ENCODE data around the gene LARP6.
"Not testable (repeated sequence)": the region's sequence is repeated elsewhere in the genome, so short reads cannot be mapped to it uniquely, and the experiment has no call there.

The LARP6 gene

DNA sequence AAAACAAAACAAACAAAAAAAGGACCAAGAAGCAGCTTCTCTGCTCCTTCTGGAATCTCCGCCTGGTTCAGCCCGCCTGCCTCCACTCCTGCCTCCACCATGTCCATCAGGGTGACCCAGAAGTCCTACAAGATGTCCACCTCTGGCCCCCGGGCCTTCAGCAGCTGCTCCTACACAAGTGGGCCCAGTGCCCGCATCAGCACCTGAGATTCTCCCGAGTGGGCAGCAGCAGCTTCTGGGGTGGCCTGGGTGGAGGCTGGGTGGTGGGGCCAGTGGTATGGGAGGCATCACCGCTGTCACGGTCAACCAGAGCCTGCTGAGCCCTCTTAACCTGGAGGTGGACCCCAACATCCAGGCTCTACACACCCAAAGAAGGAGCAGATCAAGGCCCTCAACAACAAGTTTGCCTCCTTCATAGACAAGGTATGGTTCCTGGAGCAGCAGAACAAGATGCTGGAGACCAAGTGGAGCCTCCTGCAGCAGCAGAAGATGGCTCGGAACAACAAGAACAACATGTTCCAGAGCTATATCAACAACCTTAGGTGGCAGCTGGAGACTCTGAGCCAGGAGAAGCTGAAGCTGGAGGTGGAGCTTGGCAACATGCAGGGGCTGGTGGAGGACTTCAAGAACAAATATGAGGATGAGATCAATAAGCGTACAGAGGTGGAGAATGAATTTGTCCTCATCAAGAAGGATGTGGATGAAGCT lies 4.8 kb upstream of the LARP6 start:
- DNase-seq, result not testable (repeated sequence)

DNA sequence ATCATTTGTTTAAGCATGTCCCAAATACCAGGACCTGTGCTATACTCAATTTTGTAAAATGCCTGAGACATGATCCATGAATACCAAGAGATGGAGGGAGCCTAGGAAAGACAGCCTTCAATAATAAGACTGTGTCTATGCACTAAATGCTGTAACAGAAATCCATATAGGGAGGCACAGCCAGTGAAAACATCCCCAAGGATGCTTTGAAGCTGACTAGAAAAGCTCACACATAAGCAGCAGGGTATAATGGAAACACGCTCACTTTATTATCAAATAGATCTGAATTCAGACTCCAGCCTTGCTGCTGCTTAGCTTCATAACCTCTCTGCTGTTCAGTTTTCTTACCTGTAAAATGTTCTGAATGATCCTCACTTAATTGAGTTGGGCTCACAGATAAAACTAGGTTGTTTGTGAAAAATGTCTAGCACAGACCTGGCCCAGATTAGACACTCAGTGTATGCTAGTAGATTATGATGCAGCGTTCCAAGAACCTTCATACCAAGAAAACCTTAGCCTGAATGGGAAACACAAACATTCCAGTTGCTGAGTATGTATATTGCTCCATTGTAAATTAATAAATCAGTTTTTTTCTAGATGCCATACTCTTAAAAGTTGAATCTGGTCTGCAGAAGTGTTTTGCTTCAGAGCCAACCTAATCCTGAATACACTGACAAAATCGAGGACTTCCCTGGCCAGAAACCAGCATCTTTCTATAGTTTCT lies 3.8 kb upstream of the LARP6 start:
- no peak for DNase-seq

DNA sequence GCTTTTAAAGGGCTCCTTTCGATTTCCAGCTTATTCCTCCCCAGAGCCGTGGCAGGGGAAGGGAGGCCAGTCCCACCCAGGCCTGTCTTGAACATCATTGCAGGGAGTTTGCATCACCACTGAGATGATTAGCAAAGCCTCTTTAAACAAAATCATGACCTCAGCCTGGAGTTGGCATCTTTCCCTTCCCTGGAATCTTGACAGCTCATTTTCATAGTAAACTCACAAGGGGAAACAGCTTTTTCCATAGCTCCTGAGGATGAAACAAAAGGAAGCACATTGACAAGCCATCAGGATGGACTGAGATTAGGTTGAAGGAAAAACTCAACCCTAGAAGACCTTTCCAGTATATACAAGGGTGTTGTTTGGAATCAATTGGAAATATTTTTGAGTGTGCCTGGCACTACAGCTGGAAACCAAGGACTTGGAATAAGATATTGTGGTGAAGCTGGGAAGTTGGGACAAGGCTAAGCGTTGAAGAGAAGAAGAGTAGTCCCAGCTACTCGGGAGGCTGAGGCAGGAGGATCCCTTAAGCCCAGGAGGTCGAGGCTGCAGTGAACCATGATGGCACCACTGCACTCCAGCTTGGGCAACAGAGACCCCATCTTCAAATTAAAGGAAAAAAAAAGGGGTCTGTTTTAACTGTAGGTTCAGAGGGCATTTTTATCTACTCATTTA lies 3.1 kb upstream of the LARP6 start:
- DNase-seq, result no peak

DNA sequence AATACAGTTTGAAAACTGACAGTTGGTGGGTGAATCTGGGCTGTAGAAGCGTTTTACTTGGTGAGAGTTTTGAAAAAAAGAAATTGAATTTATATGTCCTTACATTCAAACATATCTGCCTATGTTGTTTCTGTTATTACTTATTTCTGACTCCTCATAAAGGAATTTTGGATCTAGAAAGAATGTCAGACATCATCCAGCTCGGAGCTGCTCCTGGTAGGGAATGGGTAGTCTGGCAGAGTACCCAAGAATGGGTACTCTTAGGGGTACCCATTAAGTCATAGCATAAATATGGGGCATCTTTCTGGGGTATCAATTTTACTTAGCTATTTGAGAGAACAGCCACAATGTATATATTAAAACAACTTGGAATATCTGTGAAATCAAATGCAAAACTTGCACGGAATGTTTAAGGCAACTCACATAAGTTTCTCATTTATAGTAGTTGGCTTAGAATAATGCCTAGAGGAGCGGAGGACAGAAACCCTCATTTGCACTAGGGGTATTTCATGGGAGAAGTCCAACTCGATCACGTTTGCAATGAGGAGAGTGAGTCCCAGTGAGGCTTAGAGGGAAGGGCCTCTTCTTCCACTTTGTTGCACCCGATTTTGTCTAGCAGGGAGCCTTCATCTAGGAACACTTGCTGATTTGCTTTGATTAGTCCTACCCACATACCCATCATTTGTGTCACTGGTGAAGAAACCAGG lies 2.4 kb upstream of the LARP6 start:
- DNase-seq, result no peak

DNA sequence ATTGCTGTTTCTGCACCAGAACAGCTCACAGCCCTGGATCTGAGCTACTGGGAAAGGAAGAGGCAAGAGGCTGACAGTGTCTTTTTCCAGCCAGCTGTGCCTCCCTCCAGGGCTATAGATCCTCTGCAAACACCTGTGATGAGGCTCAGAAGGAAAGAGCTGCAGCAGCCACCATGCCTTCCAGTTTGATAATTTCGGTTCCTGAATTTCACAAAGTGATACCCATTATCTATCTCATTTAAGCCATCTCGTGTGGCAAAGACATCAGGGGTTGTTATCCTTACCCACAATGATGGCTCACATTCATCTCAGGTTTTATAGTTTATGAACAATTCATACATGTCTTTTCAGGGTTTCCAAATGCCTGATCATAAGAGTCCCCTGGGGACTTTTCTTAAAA lies 1.8 kb upstream of the LARP6 start:
- DNase-seq, result no peak

DNA sequence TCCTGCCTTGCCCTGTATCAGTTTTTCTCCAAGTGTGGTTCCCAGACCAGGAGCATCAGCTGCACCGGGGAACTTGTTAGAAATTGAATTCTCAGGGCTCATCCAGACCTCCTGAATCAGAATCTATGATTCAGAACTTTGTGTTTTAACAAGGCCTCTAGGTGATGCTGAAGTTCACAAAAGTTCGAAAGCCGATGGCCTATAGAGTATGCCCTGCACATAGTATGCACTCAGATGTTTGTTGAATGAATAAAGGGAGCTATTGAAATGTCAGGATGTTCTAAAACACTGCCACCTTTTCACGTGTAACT lies 664 bp upstream of the LARP6 start:
- no peak for DNase-seq

DNA sequence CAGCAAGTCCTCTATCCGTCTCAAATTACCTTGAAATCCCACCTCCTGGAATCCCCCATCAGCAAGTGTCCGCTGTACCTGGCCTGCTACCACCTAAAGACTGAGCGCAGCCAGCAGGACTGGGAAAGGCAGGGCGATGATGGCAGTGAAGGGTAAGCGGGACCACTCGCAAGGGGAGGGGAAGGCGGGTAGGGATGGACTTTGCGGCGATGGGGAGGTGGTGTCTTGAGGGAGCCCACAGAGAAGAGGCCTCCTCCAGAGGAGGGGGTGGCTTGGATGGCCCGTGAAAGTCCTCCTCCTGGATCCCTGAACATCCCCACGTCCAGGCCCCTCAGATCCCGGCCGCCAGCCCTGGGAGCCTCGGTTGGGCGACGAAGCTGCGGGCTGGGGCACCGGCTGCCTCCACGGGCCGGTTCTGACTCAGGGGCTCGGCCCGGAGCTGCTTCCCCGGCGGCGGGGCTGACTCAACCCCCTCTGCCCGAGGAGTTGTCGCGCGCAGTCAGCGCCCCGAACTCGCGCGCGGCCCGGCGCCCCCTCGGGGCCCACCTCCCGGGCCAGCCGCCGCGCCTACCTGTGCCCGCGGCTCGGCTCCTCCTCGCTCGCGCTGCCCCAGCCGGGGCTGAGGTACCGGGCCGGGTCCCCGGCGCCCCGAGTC lies 512 bp downstream of the LARP6 start:
- DNase-seq, result no peak

DNA sequence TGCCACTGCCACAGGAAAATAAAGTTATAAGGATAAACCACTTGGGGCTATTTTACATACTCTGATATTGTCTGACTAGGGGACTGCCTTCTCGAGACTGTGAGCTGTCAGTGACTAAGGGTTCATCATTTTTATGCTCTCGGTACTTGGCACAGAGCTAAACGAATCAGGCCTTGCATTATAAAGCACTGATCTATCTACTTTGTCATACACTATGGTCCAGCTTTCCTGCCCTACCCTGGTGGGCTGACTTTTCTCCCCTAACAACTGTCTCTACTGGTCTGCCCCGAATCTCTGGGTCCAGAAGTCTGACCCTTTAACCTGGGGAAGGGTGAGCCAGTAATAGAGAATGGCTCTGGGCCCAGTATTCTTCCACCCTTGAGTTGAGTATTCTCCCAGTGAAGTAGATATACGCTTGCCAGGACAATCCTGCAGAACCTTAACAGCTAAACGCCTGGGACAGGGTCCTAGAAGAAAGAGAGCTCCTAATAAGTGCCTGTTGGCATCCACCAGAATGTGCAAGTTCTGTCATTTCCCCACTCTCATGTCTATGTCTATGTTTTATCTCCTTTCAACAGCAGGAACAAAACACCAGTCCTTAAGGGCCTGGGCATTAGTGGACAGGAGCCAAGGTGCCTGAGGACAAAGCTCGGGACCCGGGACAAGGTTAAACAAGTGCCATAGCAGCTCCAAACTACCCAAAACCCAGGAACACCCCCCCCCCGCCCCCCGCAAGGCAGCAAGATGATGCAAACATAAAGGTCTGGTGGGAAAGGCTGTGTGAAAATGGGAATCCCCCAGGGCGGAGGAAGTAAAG lies 1.2 kb downstream of the LARP6 start:
- no peak for DNase-seq

DNA sequence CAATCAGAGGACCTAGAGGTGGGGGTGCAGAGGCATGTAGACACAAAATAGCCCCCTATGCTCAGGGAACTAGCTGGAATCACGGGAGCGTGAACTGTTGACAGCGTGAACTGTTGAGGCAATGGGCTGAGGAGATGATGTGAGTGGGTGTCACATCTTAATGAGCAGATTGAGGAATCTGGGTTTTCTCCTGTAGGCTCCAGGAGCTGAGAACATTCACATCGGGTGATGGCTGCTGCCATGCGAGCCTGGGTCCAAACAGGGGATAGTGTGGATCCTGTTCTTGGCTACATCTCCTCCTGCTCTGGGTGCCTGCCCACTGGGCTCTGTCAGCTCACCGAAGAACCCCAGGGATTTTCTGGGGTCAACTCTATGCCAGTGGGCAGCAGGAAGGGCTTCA lies 2.1 kb downstream of the LARP6 start:
- DNase-seq, result no peak

DNA sequence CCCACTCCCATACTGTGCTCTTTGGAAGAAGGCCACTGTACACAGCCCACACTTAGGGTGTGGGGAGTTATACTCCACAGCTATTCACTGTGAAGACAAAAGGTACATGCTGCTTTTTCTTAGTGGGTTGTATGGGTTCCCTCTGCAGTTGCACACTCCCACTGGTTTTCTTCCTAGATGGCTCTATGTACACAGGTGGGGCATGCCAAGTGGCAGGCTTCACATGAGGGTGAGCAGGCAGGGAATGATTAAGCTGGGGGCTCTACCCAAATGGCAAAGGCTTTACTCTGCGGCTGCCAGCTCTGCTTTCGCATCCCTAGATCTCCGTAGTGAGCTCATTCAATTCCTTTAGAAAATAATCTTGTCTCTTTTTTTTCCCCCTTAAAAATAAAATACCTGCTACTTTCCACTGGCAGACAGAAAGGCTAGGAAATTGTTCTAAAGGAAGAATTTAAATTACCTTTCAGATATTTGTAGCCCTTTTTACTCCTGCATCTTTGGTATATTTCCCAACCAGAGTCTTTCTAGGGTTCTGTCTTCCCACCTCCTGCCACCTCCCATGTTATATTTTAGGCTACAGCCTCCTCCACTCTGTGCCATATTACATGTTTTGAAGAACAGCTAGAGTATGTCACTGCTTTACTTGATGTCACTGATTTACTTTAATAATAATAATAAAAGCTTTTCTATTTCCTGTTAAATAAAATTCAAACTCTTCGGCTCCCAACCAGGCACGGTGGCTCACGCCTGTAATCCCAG lies 8.2 kb downstream of the LARP6 start:
- no peak for DNase-seq

DNA sequence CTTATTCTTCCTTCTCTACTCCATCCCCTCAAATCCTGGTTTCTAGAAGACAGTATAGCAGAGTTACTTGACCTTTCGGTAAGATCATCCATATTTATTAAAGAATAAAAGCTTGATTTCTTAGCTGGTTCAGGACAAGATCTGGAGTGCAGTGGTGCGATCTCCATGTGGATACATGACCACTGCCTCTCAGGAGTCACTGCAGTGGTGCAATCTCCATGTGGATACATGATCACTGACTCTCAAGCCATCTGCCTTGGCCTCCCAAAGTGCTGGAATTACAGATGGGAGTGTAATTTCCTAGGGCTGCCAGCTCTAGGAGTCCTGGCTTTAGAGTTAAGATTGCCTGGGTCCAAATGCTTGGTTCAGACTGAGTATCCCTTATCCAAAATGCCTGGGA lies 16.5 kb downstream of the LARP6 start:
- DNase-seq, result no peak

DNA sequence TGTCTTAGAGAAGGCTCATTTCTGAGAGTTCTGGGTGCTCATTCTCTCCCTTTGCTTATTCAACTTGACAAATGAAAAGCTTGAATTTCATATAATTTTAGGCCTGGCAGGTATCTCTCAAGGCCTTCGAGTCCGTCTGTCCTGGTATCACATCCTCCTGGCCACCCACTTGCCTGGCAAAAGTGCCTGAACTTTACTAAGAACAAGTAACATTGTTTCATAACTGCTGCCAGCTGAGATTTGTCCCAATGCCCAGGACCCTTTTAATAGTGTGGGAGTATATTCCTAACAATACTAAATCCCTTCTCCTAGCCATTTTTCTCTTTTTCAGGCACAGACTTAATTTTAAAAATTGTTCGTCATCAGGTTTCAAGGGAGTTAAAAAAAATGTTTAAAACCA lies 18.1 kb downstream of the LARP6 start:
- DNase-seq, result no peak

DNA sequence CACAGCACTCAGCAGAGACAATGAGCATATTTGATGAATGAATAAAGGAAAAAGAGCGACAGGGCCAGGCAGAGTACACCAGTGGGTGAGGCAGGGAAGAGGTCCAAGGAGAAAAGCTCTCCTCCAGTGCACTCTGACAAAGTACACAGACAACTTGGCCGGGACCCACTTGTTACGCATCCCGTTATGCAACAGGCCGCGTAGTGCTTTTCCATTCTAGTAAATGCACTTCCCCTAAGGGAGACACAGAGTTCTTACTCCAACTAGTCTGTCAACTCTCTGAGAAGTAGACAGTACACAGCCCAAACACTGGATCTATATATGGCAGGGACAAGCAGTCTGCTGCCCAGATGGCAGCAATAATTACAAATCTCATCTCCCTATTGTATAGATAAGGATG lies 18.5 kb downstream of the LARP6 start:
- DNase-seq, result no peak

DNA sequence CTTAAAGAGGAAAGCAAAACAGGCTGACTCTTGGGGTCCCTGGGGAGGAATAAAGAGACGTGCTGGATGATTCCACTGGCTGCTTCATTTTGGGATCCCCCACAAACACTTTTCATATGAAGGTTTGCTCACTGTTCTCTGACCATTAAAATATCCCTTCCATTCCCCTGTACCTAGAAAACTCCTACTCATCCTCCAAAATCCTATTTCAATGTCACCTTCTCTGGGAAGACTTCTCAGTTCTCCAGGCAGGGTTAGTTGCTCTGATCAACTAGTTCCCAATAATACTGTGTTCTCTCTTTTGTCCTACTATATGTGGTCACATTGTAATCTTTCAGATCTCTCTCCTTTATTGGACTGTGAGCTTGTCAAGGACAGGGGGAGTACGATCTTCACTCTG lies 19.0 kb downstream of the LARP6 start:
- no peak for DNase-seq

DNA sequence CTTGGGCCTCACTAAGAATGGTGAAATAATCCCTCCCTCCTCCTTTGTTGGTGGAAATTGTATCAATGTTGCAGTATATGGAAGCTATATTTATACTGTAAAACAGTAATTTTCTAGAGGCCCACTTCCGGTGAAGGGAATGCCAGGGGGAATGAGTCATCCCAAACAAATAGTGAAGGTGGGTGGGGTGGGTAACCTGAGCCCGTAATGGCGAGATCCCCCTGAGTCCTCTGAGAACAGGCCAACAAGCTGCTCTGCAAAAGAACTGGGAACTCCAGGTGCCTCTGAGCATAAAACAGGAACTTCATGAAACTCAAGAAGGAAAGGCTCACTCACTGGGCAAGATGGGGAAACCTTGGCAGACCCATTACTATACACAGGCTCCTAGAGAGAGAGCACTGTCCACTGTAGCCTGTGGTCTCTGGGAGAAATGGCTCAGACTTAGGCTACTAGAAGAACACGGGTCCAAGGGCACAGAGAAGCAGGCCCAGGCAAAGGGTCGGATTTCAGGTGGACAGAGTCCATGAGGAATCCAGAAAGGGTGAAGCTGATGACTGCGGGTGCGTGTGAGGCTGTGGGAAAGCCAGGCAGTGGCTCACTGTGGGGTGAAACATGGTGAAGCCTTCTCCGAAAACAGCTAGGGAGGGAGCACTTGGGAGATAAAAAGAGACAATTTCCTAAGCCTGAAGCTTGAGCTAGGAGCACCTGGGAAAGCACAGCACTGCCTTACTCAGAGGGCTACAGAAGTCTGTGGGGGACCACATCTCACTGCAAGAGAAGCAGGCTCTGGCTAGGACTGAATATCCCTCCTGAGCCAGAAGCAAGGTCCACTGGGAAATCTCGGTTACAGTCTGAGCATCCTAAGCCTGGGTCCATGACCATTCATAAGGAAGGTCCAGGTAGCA lies 19.8 kb downstream of the LARP6 start:
- DNase-seq, result no peak

DNA sequence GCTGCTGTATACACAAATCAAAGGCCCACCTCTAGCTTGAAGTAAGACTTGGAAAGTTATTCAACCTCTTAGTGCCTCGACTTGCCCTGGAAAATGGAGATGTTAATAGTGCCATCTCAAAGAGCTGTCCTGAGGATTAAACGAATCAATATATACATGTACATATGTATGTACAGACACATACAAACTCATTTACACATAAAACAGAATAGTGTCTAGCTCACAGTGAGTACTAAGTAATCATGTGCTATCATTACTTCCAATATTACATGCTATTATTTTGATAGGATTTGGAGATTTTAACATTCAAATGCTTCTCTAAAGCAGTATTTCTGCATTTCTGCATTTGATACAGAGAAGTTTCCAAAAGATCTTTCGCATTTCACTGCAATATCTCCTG lies 20.5 kb downstream of the LARP6 start:
- DNase-seq, result no peak

DNA sequence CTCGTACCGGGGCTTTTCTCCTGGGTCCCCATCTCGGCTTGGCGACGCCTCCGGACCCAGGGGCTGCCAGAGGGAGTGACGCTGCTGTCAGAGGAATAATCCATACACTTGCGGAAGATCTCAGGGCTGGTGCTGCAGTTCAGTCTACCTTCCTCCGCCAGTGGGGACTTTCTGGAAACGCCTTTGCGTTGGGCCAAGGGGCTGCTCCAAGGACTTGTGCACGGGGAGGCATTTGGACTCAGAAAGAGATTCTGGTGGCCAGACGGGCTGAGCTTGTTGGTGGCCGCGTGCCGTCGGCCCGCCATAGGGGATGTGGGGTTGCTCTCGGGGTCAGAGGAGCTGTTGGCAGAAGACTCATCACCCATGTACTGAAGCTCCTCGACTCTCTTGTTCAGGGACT lies 21.8 kb downstream of the LARP6 start:
- no peak for DNase-seq

DNA sequence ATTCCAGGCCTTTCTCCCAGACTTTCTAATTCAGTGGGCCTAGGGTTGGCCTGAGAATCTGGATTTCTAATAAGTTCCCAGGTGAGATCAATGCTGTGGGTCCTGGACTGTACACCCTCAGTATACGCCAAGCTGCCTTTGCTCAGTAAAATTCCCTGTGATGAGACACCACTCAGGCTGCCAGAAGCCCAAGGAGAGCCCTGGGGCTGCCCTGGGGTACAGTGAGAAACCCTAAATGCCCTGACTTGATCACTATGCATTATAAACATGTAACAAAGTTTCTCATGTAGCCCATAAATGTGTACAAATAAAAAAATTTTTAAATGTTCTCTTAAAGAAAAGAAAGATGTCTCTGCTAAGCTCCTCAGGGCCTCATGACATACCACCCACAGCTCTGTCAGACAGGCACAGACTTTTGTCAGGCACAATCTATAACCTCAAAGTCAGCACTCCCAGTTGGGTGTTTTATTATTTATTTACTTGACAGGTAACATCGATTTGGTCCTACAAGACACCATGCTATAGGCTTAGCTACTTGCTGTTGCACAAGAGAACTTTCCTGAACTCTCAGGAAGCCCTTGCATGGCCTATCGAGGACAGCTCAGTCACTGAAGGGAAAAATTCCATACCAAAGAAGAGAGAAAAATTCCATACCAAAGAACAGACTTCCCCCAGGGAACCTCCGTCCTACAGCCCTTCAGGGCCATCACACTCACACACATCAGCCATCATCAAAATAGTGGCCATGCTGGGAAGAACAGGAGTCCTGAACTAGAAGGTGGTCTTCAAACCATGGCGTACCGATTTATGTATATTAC lies 22.7 kb downstream of the LARP6 start:
- no peak for DNase-seq

DNA sequence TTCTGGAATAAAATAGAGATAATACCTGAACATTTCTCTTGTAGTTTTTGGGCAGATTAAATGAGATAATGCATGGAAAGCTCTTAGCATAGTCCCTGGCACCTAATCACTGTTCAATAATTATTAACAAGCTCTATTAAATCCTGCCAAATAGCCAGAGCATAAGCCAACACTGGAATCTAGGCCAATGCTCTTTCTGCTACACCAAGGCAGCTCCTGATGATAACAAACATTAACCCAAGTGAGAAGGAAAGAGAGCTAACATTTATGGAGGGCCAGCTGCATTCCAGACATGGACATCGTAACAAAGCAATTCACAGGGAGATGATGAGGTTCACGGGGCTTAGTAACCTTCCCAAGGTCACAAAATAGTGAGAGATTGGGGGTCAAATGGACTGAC lies 23.3 kb downstream of the LARP6 start:
- no peak for DNase-seq

Measured in NCI-H526 treated with DMSO at 0.1 percent for 48 hours (cell line).